ENCODE results near the gene HSPA12A. TPM values are rescaled to one million over a fixed set of nuclear protein-coding genes. Genes with fewer than 3 reads are reported as not detected.

The HSPA12A gene
- total RNA-seq, 2 donors from 2014 or later = 5.7 to 19.4 TPM

DNA sequence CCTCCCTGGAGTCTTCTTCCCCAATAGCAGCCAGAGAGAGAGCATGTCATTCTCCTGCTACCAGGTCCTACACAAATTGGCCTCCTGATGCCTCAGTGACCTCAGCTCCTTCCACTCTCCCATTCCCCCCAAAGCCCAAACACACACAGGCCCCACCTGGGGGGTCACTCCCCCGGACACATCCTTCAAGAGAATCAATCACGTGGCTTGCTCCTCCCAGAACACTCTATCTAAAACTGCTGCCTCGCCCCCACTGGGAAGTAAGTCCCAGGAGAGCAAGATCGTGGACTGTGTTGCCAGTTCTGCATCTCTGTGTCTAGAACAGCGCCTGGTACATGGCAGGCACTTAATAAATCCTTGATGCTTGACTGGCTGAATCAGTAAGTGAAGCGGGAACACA, 2.5 kb upstream of the HSPA12A start:
- Histone ChIP-seq H3K4me3 (no peak overlapping the region), H3K4me1 (replicated peaks) (peaks cover 4% of the 10 kb centered on the region), H3K9me3 (no peaks in the 10 kb centered on the region), H3K36me3 (no peaks in the 10 kb centered on the region), H3K27me3 (replicated peaks; ENCODE audit: insufficient read depth) (no peaks in the 10 kb centered on the region), H3K27ac (no peak overlapping the region)
- DNase-seq (ENCODE audit: low spot score) = no peak
- TF ChIP-seq POLR2AphosphoS5 (IDR thresholded peaks at IDR 0.05) (no peak), POLR2A (IDR thresholded peaks at IDR 0.05) (no peak)
- TF ChIP-seq, protein P1, sequence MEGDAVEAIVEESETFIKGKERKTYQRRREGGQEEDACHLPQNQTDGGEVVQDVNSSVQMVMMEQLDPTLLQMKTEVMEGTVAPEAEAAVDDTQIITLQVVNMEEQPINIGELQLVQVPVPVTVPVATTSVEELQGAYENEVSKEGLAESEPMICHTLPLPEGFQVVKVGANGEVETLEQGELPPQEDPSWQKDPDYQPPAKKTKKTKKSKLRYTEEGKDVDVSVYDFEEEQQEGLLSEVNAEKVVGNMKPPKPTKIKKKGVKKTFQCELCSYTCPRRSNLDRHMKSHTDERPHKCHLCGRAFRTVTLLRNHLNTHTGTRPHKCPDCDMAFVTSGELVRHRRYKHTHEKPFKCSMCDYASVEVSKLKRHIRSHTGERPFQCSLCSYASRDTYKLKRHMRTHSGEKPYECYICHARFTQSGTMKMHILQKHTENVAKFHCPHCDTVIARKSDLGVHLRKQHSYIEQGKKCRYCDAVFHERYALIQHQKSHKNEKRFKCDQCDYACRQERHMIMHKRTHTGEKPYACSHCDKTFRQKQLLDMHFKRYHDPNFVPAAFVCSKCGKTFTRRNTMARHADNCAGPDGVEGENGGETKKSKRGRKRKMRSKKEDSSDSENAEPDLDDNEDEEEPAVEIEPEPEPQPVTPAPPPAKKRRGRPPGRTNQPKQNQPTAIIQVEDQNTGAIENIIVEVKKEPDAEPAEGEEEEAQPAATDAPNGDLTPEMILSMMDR (IDR thresholded peaks at IDR 0.05) = no peak
- intact Hi-C loops (cut with DNase I) = loop anchor here (5.0 kb wide), 1 partner anchor 53 kb away; no protein-coding TSS in a partner anchor
- 86% methylated on average over 6 of the region's 6 CpGs for WGBS

DNA sequence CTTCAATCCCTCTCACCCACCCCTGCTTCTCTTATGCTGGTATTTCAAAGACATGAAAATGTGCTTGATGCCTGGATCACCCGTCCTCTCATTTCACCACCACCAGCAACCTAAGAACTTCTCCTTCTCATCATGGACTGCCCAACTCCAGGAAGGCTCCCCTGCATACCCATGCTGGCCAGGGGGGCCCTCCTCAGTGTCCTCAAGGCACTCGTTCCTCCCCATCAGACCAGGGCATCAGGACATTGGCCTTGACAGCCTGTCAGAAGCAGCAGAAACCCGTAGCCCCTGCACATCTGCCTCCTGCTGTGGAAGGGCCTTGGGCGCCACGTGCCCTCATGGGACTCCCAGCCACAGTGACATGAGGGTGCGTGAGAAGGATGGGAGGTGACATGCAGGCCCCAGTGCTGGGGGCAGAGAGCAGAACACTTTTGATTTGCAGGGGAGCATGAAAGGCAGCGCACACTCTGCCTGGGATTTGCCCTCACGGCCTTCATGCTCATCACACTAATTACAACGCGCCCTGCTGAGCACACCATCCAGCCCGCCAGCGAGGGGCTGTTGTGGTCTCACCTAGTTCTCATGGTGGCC, 1.9 kb upstream of the HSPA12A start:
- Histone ChIP-seq H3K4me1 (replicated peaks) (peaks cover 4% of the 10 kb centered on the region), H3K36me3 (no peaks in the 10 kb centered on the region), H3K27ac (no peak overlapping the region), H3K4me3 (no peak overlapping the region), H3K27me3 (replicated peaks; ENCODE audit: insufficient read depth) (no peaks in the 10 kb centered on the region), H3K9me3 (no peaks in the 10 kb centered on the region)
- TF ChIP-seq, protein P1 (IDR thresholded peaks at IDR 0.05) = no peak
- TF ChIP-seq POLR2AphosphoS5 (IDR thresholded peaks at IDR 0.05) = no peak
- TF ChIP-seq POLR2A (IDR thresholded peaks at IDR 0.05) = no peak
- intact Hi-C loops (cut with DNase I) = loop anchor here (5.0 kb wide), 1 partner anchor 52 kb away; no protein-coding TSS in a partner anchor
- DNase-seq (ENCODE audit: low spot score) = no peak
- WGBS = 91% methylated on average over 12 of the region's 12 CpGs

DNA sequence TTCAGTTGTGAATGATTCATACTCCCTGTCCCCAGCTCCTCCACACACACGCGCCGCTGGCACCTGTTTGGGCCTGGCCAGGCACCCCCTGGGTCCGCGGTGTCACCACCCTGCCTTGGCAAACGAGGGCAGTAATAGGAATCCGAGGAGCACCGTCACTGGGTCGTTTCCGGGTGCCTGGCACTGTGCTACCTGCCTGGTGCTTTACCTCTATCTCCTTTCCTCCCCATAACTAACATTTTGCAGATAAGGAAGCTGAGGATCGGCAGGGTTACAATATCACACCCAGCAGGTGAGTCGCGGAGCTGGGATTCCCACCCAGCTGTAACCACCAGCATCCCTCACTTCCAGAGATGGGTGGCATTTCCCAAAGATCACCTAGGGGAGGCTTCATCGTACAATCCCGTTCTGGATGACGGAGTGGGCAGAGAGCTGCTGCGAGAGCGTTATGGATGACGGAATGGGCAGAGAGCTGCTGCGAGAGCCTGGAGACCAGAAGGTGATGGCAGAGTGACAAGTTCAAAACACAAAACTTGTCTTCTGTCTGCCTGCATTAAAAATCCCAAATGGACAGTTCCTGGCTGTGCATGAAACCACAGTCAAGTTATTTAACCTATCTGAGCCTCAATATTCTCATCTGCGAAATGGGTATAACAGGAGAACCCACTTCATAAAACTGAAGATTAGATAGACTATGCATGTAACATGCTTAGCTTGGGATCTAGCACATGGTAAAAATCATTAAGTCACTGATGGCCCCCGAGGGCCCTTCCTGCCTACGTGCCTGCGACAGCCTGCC, 1.1 kb upstream of the HSPA12A start:
- TF ChIP-seq POLR2A (IDR thresholded peaks at IDR 0.05) (no peak), POLR2AphosphoS5 (IDR thresholded peaks at IDR 0.05) (no peak)
- TF ChIP-seq, protein P1 (IDR thresholded peaks at IDR 0.05) = no peak
- Histone ChIP-seq H3K36me3 (no peaks in the 10 kb centered on the region), H3K27me3 (replicated peaks; ENCODE audit: insufficient read depth) (no peaks in the 10 kb centered on the region), H3K27ac (peak overlapping the region; percentile 79 to 81), H3K4me3 (peak overlapping the region; percentile 72 to 87), H3K4me1 (replicated peaks) (peaks cover 4% of the 10 kb centered on the region), H3K9me3 (no peaks in the 10 kb centered on the region)
- WGBS = 52% methylated on average over 24 of the region's 24 CpGs
- intact Hi-C loops (cut with DNase I) = loop anchor here (5.0 kb wide), 1 partner anchor 51 kb away; no protein-coding TSS in a partner anchor
- DNase-seq (ENCODE audit: low spot score) = no peak

DNA sequence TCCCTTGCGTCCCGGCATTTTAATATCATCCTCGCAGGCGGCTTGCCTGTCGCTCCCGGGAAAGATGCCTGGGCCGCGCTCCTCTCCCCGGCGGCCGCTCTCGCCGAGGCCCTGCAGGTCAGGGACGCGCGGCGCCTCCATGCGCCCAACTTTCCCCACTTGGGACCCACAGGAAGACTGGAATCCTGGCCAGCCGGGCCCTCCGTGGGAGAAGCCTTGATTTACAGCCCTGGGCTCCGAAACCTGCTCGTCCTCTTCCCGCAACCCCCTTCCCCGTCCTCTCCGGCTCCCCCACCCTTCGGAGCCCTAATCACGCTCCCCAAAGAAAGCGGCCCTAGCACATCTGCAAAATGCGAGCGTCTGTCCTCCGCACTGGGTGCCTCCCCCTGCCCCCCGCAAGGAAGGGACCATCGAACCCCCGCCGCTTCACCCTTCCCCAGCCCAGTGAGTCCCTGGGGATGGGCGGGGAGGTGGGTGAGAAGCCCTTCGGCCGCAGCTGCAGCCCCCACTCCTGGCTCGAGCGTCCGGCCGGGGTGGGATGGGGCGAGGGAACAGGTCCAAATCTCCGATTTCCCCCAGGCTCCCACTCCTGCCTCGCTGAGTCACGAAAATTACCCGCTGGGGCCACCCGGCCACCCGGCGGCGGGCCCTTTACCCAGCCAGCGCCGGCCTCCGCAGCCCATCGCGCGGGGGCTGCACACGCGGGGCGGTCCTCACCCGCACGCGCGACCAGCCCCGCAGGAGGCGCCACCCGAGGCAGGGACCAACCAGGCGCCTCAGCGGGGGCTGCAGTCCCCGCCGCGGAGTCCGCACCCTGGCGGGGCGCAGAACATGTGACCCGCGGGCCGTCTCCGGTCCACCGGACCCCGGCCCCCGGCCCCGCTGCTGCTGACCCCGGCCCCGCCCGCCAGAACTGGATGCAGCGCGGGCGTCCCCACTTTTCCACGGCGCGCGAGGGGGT, 695 bp downstream of the HSPA12A start:
- intact Hi-C loops (cut with DNase I) = loop anchor here (5.0 kb wide), 1 partner anchor 49 kb away; no protein-coding TSS in a partner anchor
- H3K27me3 ChIP-seq (replicated peaks; ENCODE audit: insufficient read depth) = no peaks in the 10 kb centered on the region
- no peaks in the 10 kb centered on the region for H3K36me3 ChIP-seq
- peaks cover 4% of the 10 kb centered on the region for H3K4me1 ChIP-seq (replicated peaks)
- DNase-seq (ENCODE audit: low spot score) = no peak
- no peaks in the 10 kb centered on the region for H3K9me3 ChIP-seq
- H3K27ac ChIP-seq = peak overlapping the region; percentile 33 to 79
- H3K4me3 ChIP-seq = peak overlapping the region; percentile 72 to 87
- TF ChIP-seq POLR2AphosphoS5 (IDR thresholded peaks at IDR 0.05) = no peak
- TF ChIP-seq, protein P1 (IDR thresholded peaks at IDR 0.05) = peak in 1 of 4 experiments; percentile 3
- under 1% methylated on average over 61 of the region's 93 CpGs for WGBS

Data from prostate gland (tissue), 2 donors.